Activated T-cell treated with anti-CD3 and anti-CD28 coated beads, Interleukin-2, amount 50 U/mL, for 1 hour (primary cell): ENCODE data around the gene PRR18.
A peak's percentile ranks its signal among the peaks of the same experiment; 100 is the strongest.

ENCODE experiments used
- DNase-seq: peaks from one replicate; pipeline ENCODE4 v3.0.0-alpha.2; 2020

Gene PRR18

DNA sequence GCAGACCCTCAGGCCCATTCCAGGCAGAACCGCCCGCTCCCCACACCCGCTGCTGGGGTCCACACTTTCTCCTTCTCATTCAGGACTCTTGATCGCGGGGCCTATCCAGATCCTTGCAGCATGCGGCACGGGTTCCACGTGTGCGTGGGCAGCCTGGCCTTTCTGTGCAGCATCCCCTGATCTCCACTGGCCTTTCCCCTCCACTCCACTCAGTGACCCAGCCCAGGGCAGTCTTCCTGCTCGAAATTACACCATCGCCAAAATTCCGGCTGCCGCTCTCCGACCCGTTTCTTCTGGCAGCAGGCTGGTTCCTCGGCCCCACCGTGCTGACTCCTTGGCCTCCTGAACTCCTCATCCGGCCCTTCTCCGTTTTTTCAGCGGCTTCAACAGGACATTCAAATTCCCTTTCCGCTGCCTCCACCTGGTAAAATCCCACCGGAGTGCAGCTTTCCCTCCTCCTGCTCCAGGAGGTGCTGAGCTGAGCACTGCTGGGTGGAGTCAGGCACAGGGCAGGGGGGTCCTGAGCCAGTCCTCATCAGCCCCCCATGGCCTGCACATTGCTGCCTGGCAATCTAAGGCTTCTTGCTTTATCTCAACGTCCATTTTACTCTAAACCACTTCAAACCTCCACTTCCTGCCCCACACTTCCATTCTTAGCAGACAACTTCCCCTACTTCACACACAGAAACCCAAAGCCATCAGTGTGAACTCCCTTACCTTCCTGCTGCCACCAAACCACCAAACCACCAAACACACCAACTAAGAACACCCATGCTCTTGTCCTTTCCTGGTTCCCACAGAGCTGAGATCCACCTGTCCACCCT, 25.2 kb upstream of the PRR18 start:
- DNase-seq = no peak

DNA sequence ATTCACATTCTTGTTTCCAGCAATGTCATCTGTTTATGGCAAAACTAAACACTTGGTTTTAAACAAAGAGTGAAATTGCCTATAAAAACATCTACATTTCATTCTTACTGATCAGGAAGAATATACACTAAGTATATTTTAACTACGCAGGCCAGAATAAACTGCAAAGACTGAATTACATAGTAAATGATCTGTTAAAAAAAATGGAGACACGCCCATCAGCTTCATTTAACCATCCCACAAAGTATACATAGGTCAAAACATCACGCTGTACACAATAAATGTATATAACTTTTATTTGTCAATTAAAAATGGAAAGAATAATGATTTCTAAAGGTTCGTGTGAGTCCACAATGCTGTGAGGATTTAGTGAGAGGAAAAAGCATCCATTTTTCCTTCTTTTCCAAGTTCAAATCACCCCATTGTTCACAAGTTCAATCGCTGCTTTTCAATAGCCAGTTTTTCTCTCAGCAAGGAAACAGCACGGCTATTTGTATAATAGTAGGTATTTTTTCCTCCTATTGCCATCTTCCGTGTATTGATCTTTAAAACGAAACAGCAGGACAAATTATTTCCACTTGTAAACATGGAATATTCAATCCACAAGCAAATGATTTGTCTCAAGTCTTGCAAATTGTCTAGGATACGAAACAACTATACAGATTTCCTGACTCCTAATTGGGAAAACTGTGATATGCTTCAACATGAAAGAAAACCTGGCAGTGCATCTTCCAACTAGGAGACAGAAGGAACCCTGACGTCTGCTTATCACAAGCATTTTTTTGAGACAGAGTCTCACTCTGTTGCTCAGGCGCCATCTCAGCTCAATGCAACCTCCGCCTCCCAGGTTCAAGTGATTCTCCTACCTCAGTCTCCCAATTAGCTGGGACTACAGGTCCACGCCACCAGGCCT, 23.6 kb upstream of the PRR18 start:
- no peak for DNase-seq

DNA sequence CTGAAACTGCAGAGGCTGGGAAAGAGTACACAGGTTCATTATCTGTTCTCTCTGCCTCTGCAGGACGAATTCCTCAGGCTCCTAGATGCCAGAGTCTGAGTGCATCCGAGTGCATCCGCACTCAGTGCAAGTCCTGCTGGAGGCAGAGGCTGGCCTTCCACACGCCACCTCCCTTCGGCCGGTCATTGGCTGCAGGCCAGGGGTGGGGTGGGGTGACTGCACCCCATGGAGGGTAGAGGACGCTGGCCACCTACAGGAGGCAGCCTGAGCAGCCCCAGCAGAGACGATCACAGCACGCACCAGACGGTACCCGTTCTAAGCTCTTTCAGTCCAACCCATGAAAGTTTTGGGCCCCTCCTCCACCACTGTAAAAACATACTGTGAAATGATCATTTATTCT, 22.4 kb upstream of the PRR18 start:
- no peak for DNase-seq

DNA sequence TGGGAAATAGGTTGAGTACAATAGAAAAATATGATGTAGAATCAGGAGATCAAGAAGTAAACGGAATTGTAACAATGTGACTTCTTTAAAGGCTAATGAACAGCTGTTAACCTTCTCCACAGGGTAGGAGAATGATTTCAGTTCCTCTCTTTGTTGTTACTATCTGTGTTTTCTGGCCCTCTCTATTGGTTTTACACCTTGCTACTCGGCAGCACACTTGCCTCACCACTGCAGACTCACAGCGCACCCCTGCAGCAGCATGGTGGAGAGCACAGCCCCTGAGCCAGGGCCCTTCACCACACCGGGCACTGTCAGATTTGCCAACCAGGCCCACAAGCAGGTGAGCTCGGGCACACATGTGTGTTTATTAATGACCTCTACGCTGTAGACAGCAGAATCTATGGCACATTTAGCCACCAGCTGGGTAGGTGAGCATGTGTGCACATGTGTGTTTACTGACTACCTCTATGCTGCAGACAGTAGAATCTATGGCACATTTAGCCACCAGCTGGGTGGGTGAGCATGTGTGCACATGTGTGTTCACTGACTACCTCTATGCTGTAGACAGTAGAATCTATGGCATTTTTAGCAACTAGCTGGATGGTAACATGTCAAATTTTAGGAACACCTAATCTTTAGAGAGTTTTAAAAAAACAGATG, 17.3 kb upstream of the PRR18 start:
- no peak for DNase-seq

DNA sequence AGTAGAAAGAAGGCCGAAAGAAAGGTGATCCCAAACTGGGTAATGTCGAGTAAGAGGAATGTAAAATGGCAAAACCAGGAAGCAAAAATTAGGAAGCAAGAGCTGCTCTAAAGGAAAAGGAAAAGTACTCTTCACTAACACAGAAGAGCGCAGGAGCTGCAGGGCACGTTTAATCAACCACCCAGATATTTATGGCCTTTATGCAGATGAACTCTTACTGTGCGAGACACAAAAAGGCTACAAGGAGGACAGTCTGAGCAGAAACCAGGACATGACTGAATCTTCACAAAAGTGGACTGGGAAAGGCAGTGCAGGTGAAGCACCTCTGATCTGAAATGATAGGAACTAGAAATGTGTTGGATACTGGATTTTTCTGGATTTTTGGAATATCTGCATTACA, 15.2 kb upstream of the PRR18 start:
- no peak for DNase-seq

DNA sequence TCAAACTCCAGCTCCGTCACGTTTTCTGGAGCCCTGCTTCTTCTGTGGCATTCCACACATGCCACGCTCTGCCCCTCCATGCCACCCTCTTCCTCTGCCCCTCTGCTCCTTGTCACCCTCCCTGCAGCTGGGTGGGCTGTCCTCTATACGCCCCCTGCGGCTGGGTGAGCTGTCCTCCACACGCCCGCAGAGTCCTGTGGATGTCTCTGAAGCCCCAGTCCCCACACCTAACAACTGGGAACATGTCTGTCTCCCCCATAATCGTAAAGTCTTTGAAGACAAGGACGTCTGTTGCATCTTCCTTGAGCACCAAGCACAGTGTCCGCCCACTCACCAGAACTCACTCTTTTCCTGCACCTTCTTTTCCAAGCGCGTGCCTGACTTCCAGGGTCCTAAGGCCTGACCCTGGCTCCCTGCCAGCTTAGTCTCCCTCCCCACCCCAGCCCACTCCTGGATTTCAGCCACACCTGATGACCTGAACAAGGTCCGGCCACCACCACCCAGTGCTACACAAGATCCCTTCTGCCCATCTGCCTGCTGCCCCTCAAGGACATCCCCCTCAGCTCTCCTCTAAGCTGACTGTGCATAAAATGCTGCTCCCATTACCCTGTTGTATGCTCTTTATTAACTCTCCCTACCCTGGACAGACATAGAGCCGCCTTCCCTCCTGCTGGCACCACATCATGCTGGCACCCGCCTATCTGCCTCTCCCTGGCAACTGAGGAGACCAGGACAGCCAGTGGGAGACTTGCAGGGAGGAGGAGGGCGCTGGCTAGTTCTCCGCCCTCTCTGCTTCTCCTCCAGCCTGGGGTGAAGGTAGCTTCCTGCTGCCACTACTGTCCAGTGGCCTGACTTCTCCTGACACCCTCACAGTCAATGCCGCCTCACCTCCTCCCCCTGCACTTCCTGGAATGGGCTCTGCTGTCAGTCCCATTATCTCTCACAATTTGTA, 10.7 kb upstream of the PRR18 start:
- DNase-seq = no peak

DNA sequence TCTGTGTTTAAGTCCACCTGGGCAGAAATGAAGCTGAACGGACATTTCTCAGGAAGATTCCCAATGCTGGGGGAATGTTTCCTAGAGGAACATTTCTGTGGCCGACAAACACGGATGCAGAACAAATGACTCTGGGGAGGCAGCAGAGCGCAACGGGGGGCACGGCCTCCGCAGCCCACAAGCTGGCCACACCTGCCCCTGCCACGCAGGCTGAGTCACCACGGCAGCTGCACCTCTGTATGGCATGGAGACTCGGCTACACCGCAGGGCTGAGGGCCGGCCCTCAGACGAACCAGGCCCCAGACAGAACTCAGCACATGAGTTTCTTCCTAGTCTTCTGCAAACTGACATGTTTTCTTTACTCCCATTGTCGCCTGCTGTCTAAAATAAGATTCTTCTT, 10.0 kb upstream of the PRR18 start:
- no peak for DNase-seq

DNA sequence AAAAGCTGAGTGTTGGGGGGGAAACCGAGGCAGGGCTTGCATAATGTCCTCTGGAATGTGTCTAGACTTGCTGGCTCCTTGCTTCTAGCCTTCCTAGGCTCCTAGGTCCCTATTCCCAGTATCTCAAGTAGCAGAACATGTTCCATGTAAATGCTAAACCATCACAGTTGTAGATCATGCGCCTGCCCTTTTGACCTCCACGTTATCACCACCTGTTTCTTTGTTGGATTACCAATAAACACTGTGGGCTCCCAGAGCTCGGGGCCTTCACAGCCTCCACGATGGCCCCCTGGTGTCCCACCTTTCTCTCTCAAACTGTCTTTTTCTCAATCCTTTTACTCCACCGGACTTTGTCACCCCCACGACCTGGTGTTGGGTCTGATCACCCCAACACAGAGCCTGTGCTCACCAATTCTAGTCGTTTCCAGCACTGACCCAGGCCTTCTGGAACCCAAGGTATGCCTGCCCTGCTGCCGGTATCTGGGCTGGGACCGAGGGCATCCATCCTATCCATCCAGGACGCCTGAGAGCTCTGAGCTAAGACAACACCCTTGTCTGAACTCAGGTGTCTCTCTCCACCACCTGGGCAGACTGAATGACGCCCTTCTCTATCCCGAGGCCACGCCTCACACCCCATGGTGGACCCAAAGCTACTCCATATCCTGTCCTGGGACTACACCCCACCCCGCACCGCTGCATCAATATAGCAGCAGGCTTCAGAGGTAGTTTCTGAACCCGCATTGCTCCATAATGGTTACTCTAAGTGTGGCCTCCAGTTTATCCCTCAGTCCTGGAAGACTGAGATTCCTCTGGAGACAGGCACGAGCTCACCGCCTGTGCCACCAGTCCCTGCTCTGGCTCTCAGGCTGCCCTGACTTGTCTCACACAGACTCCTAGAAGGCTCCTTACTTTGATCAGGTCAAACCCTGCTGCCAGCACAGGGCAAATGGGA, 9.3 kb upstream of the PRR18 start:
- no peak for DNase-seq

DNA sequence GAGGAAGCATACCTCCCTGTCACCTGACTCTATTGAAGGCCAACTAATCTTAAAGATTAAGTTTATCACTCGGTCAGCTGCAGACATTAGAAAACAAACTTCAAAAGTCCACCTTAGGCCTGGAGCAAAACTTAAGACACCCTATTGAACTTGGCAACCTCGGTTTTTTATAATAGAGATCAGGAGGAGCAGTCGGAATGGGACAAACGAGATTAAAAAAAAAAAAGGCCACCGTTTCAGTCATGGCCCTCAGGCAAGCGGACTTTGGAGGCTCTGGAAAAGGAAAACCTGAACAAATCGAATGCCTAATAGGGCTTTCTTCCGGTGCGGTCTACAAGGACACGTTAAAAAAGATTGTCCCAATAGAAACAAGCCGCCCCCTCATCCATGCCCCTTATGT, 7.2 kb upstream of the PRR18 start:
- DNase-seq = no peak

DNA sequence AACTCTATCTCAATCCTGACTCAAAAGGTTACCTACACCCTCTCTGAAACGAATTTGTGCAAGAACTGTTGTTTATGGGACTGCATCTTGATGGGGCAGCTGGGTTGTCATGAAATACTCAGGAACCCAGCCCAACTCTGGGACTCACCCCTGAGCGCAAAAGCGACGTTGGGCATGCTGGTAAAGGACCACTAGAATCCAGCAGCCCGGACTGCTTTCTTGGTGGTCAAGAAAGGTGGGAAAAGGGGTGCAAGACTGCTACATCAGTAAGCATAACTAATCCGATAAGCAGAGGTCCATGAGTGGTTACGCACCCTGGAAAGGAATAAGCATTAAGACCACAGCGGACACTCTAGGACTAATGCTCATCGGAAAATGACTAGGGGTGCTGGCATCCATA, 6.3 kb upstream of the PRR18 start:
- no peak for DNase-seq

DNA sequence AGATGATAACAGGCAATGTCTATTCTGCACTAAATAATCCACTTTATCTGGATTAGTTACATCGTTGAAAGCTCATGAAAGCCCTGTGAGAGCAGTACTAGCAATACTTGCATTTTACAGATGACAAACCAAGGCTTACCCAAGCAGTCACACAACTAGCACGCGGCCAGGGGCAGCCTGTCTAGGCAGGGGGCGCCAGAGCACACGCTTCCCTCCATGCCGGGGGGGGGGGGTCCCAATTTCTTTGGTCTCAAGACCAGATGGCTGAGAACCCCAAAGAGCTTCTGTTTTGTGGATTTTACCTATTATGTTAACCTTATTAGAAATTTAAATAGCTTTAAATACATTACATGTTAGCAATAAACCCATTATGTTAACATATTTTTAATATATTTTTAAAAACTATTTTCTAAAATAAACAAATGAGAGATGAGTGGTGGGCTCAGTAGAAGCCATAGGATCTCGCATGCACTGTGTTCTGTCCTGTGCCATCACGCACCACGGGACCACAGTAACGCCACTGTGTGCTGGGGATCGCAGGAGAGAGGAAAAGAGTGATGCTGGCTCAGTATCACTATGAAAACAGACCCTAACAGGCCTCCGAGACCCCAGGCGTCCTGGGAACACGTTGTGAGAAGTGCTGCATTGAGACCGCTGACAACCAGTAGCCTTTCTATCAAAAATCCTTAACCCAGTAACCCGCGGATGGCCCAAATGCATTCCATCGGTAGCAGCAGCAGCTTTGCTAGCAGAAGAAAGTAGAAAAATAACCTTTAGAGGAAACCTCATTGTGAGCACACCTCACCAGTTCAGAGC, 5.3 kb upstream of the PRR18 start:
- DNase-seq = peak; percentile 64

DNA sequence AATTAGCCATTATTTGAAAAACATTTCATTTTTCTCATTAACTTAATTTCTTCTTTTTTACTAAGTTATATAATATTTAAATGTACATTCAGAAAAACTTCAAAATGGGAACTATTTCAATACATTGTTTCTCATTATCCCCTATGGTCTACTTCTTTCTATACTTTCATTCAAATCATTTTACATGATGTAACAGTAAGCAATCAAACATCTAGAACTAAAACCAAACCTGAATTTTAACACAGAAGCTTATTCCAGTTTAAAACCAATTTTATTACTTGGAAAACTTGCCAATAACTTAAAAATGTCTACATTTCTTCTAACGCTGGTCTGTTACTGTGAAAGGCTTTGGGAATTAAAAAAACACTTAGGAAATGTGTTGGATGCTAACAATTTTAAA, 4.6 kb upstream of the PRR18 start:
- no peak for DNase-seq

DNA sequence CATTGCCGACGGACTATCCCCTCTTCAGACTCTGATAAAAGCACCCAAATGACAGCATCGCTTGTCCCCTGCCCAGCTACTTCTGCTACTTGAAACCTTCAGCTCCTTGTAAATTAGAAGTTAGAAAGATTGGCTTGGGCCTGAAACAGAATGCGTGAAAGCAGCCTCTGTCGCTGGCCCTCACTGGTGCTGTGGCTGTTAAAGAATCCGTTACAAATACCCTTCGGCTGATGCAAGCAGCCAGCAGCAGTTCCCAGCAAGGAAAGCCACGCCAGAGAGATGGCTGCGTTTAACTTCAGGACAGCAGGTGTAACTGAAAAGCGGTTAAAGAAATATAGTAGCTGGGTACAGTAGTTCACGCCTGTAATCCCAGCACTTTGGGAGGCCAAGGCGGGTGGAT, 2.4 kb upstream of the PRR18 start:
- no peak for DNase-seq

DNA sequence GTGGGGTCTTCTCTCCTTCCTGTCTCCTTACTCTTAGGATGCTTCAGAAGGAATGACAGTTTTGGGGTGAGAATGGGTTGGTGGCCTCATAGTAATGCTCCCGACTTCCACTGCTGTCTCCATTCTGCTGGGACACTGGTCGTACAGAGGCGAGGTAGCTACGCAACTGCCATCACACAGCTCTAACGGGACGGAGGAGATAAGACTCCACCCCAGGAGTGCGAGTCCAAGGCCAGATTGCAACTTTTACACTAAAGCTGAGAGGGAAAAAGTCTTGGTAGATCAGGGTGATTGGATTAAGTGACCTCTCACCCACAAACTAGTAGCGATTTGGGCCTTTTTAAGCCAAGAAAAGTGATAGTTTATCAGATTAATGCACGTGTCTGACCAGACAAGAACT, 1.8 kb upstream of the PRR18 start:
- no peak for DNase-seq

DNA sequence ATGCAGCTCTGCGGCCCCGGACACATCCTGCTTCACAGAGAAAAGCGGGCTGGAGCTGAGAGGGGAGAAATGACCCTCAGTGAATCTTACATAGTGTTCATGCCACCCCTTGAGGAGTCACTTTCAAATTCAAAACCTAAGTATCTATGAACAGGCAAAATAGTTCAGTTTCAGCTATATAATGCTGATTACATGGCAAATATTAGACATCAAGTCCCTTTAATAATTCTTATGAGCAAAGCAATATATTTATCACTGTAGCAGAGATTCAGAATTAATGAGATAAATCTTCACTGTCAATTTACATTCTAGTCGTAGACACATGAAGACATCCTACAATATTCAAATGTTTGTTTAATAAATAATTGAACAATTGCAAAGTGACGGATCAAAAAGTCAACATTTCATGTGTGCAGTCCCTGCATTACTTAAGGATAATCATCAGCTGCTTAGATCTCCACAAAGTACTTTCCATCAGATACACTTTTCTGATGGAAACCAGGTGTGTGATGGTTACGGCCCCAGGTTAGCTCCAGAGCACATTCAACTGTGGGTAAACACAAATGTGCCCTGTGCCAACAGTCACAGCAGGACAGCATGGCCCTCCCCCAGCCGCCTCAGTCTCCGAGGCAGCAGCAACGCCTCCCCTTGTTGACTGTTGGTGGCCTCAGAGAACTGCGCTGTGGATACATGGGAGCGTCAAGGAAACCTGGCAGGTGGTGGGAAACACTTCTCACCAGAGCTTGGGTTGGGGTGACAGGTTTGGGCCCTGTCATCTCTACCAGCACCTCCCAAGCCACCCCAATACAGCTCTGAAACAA, 787 bp upstream of the PRR18 start:
- DNase-seq = no peak

DNA sequence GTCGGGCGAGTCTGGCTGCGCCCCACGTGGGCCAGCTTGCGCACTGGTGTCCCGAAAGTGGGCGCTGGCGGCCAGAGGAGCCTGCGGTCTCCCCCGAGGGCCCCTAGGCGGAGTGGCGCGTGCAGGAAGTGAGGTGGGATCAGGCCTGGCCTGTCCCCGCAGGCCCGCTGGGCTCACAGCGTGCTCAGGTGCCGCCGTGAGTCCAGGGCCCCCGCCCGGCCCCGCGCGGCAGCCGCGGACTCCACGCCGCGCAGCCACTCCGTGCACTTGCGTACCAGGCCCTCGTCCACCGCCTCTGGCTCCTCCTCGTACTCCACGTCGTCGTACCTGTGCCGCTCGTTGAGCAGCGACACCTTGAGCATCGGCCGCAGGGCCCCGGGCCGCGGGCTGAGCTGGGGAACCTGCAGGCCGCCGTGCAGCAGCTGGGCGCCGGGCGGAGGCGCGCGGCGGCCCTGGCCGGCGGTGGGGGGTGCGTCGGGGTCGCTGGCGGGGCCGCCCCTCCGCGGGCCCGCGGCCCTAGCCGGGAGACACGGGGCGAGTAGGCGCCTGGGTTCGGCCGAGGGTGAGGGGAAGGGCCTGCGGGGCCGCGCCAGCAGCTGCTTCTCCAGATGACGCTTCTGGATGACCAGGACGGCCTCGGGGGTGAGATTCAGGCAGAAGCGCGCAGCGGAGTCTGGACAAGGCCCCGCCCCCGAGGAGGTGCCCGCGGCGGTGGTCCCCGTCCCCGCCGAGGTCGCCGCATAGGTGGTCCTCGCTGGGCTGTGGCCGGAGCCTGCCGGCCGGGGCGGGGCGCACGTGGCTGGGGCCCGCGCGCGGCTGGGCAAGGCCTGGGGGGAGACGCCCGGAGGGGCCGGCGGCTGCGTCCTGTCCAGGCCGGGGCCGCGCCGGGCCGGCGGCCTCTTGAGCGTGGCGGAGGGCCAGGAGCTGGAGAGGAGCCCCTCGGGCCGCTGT, 835 bp downstream of the PRR18 start:
- peak; percentile 25 for DNase-seq

DNA sequence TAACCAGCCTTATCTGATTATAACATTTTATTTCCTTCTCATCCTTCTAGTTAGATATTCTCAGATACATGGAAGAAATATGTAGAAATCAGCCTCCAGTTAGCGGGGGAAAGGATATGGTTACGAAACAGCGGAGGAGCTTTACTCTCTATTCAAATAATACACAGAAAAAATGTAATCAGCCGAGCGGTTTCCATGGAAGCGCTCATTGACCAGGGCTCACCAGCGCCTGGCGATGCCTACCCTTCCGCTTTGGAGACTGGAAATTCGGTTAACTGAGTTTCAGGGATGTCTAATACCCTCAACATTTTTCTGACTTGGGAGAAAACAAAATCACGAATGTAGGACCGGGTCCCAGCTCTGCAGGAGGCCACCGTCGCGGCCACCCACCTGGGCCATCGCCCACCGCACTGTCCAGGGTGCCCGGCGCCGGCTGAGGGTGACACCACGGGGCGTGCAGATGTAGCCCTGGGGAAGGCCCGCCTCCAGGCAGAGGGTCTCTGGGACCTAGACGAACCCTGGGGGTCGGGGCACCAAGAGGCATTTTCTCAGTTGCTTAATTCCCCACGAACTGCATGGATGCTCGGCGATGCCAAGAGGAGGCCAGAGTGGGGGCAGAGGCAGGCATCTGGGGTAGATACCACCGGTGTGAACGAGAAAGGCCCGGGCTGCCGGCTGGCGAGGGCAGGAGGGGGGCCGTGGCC, 1.7 kb downstream of the PRR18 start:
- no peak for DNase-seq
